PFSK-1 (cell line): ENCODE results near the gene ZNF740.

ENCODE experiments used
- FOXP2 ChIP-seq: optimal IDR thresholded peaks from 2 replicates; pipeline ENCODE3; 2011; ENCODE audit warnings: borderline replicate concordance, control low read depth, inconsistent platforms; ENCODE audit not compliant: insufficient read depth; ENCODE audit errors: extremely low read length, extremely low read depth
- POLR2AphosphoS5 ChIP-seq: IDR thresholded peaks from 2 replicates; pipeline ENCODE4 v1.6.1; 2012; ENCODE audit warnings: low read depth, mild to moderate bottlenecking, control low read depth, low read length, moderate library complexity
- SIN3A ChIP-seq: IDR thresholded peaks from 2 replicates; pipeline ENCODE4 v1.6.1; 2012; ENCODE audit warnings: mild to moderate bottlenecking, low read length, moderate library complexity, borderline replicate concordance; ENCODE audit not compliant: insufficient read depth
- TAF1 ChIP-seq: IDR thresholded peaks from 2 replicates; pipeline ENCODE4 v1.6.1; 2012; ENCODE audit warnings: low read length, control low read depth, borderline replicate concordance; ENCODE audit not compliant: insufficient read depth
- TF ChIP-seq, protein P1 (sequence below), 2 experiments: IDR thresholded peaks; 2 replicates each; pipeline versions ENCODE4 v1.6.1 to v1.8.0; 2011 to 2012; ENCODE audit warnings: low read depth in 2 of 2, low read length in 2 of 2, control low read depth in 1 of 2, inconsistent platforms in 1 of 2, mild to moderate bottlenecking in 1 of 2, moderate library complexity in 1 of 2; ENCODE audit not compliant: insufficient read depth in 1 of 2

GRCh38 chr12:53212931-53213330 is 32.4 kb downstream of the ZNF740 start:
- TF ChIP-seq POLR2AphosphoS5 (no peak), SIN3A (no peak), TAF1 (no peak), FOXP2 (no peak)
- TF ChIP-seq, protein P1, sequence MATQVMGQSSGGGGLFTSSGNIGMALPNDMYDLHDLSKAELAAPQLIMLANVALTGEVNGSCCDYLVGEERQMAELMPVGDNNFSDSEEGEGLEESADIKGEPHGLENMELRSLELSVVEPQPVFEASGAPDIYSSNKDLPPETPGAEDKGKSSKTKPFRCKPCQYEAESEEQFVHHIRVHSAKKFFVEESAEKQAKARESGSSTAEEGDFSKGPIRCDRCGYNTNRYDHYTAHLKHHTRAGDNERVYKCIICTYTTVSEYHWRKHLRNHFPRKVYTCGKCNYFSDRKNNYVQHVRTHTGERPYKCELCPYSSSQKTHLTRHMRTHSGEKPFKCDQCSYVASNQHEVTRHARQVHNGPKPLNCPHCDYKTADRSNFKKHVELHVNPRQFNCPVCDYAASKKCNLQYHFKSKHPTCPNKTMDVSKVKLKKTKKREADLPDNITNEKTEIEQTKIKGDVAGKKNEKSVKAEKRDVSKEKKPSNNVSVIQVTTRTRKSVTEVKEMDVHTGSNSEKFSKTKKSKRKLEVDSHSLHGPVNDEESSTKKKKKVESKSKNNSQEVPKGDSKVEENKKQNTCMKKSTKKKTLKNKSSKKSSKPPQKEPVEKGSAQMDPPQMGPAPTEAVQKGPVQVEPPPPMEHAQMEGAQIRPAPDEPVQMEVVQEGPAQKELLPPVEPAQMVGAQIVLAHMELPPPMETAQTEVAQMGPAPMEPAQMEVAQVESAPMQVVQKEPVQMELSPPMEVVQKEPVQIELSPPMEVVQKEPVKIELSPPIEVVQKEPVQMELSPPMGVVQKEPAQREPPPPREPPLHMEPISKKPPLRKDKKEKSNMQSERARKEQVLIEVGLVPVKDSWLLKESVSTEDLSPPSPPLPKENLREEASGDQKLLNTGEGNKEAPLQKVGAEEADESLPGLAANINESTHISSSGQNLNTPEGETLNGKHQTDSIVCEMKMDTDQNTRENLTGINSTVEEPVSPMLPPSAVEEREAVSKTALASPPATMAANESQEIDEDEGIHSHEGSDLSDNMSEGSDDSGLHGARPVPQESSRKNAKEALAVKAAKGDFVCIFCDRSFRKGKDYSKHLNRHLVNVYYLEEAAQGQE (IDR thresholded peaks at IDR 0.05; ENCODE audit: insufficient read depth in 1 of 2, low read depth in 2 of 2, low read length in 2 of 2): no peak
